Activated T-helper 1 cell treated with anti-CD3 and anti-CD28 coated beads, Interleukin-12 subunit alpha, Interleukin-12 subunit beta, Interleukin-2, Interleukin-4 antibody, amounts not matched to agents 30 ng/mL and 10 ng/mL and 1 ng/mL, durations not matched to agents 14 hours and 24 hours and 36 hours (primary cell): ENCODE measurements around the gene S100PBP. TPM values are rescaled to one million over a fixed set of nuclear protein-coding genes. Genes with fewer than 3 reads are reported as not detected.

Experiments
- DNase-seq: peaks from one replicate; pipeline ENCODE4 v3.0.0; 2021; ENCODE audit warnings: low spot score
- H3K27ac Mint-ChIP-seq: one replicate; pipeline ENCODE4 v1.8.0; 2021; ENCODE audit warnings: mild to moderate bottlenecking, mixed read lengths
- H3K27me3 Mint-ChIP-seq: one replicate; pipeline ENCODE4 v1.8.0; 2022; ENCODE audit warnings: mild to moderate bottlenecking, moderate library complexity, mixed read lengths; ENCODE audit not compliant: insufficient read depth
- H3K36me3 Mint-ChIP-seq: one replicate; pipeline ENCODE4 v1.8.0; 2021; ENCODE audit warnings: low read depth, mixed read lengths
- H3K4me1 Mint-ChIP-seq: one replicate; pipeline ENCODE4 v1.8.0; 2021; ENCODE audit warnings: low read depth, mixed read lengths
- H3K4me3 Mint-ChIP-seq: one replicate; pipeline ENCODE4 v1.8.0; 2021; ENCODE audit warnings: mild to moderate bottlenecking, moderate library complexity, mixed read lengths
- H3K9me3 Mint-ChIP-seq: one replicate; pipeline ENCODE4 v1.8.0; 2021; ENCODE audit warnings: mixed read lengths
- intact Hi-C: fragments of 100-400 bp; cut with micrococcal nuclease; formaldehyde crosslinking; loops from one replicate; pipeline ENCODE4 v1.15.1; 2024
- total RNA-seq: library from RNA; stranded (reverse); gene quantifications from 2 replicates; pipeline ENCODE4 v1.2.3, GENCODE V29; 2022

S100PBP gene
- total RNA-seq, 1 donor from 2014 or later: 48.8 TPM

DNA sequence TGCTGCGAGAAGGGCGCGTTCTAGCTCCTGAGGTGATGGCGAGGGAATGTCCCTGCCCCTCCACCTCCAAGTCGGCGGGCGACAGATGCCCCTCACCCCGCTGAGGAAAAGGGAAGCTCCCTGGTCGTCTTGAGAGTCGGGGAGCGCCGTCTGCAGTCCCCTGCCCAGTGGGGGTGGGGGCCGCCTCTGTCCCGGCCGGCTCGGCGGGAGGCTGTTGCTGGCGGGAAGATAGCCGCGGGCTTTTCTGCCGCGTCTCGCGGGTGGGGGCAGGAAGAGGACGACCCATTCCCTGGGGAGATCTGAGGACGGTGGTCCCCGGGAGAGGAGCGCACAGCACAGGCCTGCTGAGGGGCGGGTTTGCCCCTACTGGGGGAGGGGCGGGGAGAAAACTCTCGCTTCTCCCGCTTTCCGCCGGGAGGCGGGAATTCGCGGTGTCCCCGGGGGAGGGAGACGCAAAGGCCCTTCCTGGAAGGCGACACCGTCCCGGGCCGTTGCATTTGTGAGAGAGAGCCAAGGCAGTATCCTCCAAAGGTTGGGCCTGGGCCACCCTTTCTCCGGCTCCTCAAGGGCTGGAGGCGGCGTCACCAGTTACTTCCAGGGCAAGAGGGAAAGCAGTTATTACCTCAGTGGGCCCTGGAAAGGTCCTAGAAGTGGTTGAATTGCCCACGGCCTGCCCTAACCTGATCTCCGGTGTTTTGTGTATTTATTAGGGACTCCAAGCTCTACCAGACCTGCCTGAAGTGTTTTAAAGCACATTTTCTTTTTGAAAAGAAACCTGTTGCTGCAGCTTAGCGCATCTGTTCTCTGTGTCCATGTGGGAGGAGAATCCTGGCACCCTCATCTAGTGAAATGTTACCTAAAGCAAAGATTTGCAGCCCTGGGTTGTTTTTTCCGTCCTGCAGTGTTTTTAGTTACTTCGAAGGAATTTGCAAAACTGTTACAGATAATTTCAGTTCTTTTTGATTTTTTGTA lies 648 bp downstream of the S100PBP start:
- Mint-ChIP-seq H3K9me3 (no peaks in the 10 kb centered on the region), H3K4me3 (peak overlapping the region; percentile 97), H3K36me3 (peaks cover 36% of the 10 kb centered on the region), H3K27ac (peak overlapping the region; percentile 97), H3K4me1 (peaks cover 49% of the 10 kb centered on the region), H3K27me3 (no peaks in the 10 kb centered on the region)
- intact Hi-C loops: loop anchor here (1.0 to 5.0 kb wide), 13 partner anchors 19 to 745 kb away; partner anchors contain the start of genes AK2, AZIN2, BSDC1 and FNDC5
- peak; percentile 36 for DNase-seq

DNA sequence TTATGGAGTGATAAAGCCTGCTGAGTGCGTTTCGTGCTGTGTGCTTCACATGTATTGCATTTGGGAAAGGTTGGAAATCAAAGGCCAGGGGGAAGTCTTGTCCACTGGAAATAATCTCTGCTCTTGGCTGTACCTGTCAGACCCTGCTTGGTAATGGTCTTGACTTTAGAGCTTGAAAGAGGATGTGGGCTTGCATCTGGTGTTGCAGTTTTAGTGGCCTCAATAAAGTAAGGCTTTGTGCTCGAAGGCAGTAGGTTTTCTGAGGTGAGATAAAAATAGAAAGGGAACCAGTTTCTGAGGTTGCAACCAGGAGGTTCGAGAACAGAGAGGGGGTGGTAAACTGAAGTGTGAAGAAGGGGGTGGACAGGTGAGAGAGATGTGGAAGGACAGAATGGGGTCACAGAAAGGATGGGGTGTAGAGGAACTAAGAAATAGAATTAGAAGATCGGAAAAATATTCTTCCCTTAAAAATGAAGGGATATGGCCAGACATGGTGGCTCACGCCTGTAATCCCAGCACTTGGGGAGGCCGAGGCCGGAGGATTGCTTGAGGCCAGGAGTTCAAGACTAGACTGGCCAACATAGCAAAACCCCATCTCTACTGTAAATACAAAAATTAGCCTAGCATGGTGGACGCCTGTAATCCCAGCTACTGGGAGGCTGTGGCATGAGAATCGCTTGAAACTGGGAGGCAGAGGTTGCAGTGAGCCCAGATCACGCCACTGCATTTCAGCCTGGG lies 1.5 kb downstream of the S100PBP start:
- peaks cover 32% of the 10 kb centered on the region for H3K36me3 Mint-ChIP-seq
- peaks cover 47% of the 10 kb centered on the region for H3K4me1 Mint-ChIP-seq
- peak overlapping the region; percentile 97 for H3K4me3 Mint-ChIP-seq
- H3K27ac Mint-ChIP-seq: peak overlapping the region; percentile 84
- H3K9me3 Mint-ChIP-seq: no peaks in the 10 kb centered on the region
- DNase-seq: peak; percentile 22
- intact Hi-C loops: loop anchor here (1.0 to 5.0 kb wide), 6 partner anchors 53 to 363 kb away; partner anchors contain the start of genes FNDC5 and TRIM62
- H3K27me3 Mint-ChIP-seq: no peaks in the 10 kb centered on the region

- Mint-ChIP-seq H3K9me3 (no peaks in the 10 kb centered on the region), H3K36me3 (peaks cover 54% of the 10 kb centered on the region), H3K27ac (no peak overlapping the region), H3K4me3 (no peak overlapping the region), H3K4me1 (peaks cover 28% of the 10 kb centered on the region), H3K27me3 (no peaks in the 10 kb centered on the region)
- intact Hi-C loops: no loop called here
- DNase-seq: no peak
These were observed 7.7 kb downstream of the S100PBP start for GRCh38 chr1:32825181-32825580.

DNA sequence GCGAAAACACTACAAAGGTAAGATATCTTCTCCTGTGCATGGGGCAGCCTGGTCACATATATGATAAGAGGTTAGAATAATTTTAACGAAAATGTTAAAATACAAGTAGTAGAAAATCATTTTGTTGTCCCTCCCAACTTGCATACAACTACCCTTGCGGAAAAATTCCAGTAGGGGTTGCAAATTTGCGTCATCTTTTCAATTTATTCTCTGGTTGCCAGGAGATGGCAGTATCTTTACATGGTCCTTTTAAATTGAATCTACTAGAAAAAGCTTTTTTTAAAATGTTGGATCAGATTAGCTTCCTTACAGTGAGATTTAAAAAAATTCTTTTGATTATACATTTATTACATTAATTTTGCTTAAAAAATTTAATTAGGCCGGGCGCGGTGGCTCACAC lies 10.9 kb downstream of the S100PBP start:
- intact Hi-C loops: no loop called here
- no peak for DNase-seq
- Mint-ChIP-seq H3K9me3 (no peaks in the 10 kb centered on the region), H3K27me3 (no peaks in the 10 kb centered on the region), H3K36me3 (peaks cover 65% of the 10 kb centered on the region), H3K27ac (no peak overlapping the region), H3K4me3 (no peak overlapping the region), H3K4me1 (peaks cover 27% of the 10 kb centered on the region)

DNA sequence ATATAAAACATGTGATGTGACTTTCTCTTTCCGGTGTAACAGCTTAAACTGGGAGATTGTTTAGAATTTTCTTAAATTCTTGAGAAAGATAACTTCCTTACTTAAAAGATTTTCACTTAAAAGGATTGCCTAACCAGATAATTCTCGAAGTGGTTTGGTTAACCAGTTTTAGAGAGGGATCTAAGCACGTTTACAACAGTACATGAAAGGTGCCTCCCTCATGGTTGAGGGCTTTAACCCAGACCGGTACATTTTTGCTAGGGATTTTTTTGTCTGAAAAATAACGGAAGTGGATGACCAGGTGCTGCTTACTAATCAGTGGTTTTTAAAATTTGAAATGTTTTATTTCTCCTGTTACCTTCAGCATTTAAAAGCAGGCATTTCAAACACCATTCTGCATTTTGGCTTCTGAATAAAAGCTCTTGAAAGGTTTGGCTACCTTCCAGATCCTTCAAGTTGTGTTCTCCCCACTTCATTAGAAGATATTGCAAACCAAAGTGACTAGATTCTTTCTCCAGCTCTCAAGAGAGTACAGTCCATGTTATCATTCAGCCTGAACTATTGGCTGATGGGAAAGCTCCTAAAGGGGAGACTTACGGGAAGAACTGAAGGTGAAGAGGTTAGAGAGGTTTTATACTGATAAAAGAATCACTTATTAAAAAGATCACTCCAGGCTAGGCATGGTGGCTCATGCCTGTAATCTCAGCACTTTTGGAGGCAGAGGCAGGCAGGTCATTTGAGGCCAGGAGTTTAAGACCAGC lies 12.8 kb downstream of the S100PBP start:
- intact Hi-C loops: no loop called here
- Mint-ChIP-seq H3K4me1 (peaks cover 28% of the 10 kb centered on the region), H3K27me3 (no peaks in the 10 kb centered on the region), H3K36me3 (peaks cover 62% of the 10 kb centered on the region), H3K27ac (no peak overlapping the region), H3K9me3 (no peaks in the 10 kb centered on the region), H3K4me3 (no peak overlapping the region)
- no peak for DNase-seq

GRCh38 chr1:32831878-32832277 lies 14.4 kb downstream of the S100PBP start:
- Mint-ChIP-seq H3K27ac (peak overlapping the region; percentile 5), H3K4me1 (peaks cover 21% of the 10 kb centered on the region), H3K36me3 (peaks cover 56% of the 10 kb centered on the region), H3K27me3 (no peaks in the 10 kb centered on the region), H3K4me3 (no peak overlapping the region), H3K9me3 (no peaks in the 10 kb centered on the region)
- no peak for DNase-seq
- intact Hi-C loops: no loop called here

GRCh38 chr1:32848354-32849063 lies 31.1 kb downstream of the S100PBP start:
- H3K4me3 Mint-ChIP-seq: no peak overlapping the region
- H3K36me3 Mint-ChIP-seq: peaks cover 27% of the 10 kb centered on the region
- intact Hi-C loops: no loop called here
- H3K27ac Mint-ChIP-seq: no peak overlapping the region
- H3K27me3 Mint-ChIP-seq: no peaks in the 10 kb centered on the region
- H3K4me1 Mint-ChIP-seq: no peaks in the 10 kb centered on the region
- no peak for DNase-seq
- H3K9me3 Mint-ChIP-seq: no peaks in the 10 kb centered on the region

DNA sequence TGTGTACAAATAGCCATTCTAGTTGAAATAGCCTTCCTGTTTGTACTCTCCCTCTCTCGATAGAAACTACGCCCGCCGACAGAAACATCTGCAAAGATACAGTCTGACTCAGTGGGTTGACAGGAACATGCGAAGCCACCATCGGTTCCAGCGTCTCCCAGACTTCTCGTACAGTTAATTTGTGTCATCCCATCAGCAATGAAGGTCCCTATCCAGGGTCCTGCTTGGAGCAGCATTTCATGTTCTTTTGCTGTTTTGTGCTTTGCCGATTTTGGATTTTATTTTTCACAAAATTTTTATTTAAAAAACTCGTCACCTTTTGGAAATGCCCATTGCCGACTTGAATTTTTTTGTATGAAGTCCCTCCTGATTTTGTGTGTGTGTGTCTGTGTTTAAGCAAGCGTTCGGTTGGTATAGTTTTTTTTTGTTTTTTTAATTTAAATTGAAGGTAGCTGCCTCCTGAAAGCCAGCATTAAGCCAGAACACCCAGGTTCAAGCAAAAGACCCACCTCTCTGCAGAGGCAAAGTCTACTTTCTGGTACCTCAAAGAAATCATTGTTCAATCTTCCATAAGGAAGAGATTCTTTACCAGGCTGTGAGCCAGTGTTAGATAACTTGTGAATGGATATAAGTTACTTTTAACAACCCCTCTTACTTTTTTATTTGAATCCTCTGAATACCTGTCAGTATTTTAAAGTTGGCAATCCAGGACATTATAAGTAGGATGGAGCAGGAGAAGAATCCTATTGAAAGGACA lies 38.6 kb downstream of the S100PBP start:
- Mint-ChIP-seq H3K27ac (no peak overlapping the region), H3K4me3 (no peak overlapping the region), H3K27me3 (no peaks in the 10 kb centered on the region), H3K36me3 (peaks cover 41% of the 10 kb centered on the region), H3K4me1 (no peaks in the 10 kb centered on the region), H3K9me3 (no peaks in the 10 kb centered on the region)
- no peak for DNase-seq
- intact Hi-C loops: no loop called here

GRCh38 chr1:32858136-32858535 lies 40.7 kb downstream of the S100PBP start:
- Mint-ChIP-seq H3K27me3 (no peaks in the 10 kb centered on the region), H3K9me3 (no peaks in the 10 kb centered on the region), H3K4me3 (no peak overlapping the region), H3K36me3 (peaks cover 45% of the 10 kb centered on the region), H3K4me1 (no peaks in the 10 kb centered on the region), H3K27ac (no peak overlapping the region)
- DNase-seq: no peak
- intact Hi-C loops: no loop called here

DNA sequence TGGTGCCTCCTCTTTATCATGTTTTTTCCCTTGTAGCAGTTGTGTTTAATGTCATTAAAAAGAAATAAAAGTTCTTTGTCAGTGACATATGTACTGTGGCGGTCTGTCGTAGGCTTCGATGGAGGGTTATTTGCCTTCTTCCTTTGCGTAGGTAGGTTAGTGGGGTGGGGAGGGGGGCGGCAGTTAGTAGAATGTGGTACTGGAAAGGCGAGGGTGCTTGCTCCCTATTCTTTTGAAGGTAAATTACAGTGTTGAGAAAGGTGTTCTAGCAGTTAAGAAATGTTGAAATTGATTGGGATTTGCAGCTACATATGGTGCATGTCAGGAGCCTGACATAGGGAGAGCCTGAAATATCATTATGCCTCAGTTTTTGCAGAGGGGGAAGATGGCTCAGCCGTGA lies 41.3 kb downstream of the S100PBP start:
- peaks cover 41% of the 10 kb centered on the region for H3K36me3 Mint-ChIP-seq
- no peak for DNase-seq
- no peaks in the 10 kb centered on the region for H3K9me3 Mint-ChIP-seq
- no peaks in the 10 kb centered on the region for H3K4me1 Mint-ChIP-seq
- H3K4me3 Mint-ChIP-seq: no peak overlapping the region
- H3K27ac Mint-ChIP-seq: no peak overlapping the region
- intact Hi-C loops: no loop called here
- no peaks in the 10 kb centered on the region for H3K27me3 Mint-ChIP-seq

DNA sequence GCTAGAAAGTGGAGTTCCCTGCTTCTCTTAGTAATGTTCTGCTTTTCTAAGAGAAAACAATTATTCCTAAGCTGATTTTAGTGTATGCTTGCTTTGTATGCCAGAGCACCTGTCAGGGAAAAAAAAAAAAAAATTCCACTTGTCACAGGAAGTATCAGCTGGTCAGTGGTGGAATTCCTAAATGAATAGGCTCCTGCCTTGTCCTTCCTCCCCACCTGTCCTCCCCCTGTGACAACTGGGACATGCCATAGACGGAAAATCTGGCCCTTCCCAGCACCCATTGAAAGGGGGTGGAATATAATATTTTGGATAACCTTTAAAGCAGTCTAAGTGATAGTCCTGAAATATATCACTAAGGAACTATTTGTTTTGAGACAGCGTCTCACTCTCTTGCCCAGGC lies 42.5 kb downstream of the S100PBP start:
- Mint-ChIP-seq H3K4me3 (no peak overlapping the region), H3K27ac (no peak overlapping the region), H3K4me1 (no peaks in the 10 kb centered on the region), H3K36me3 (peaks cover 44% of the 10 kb centered on the region), H3K9me3 (no peaks in the 10 kb centered on the region), H3K27me3 (no peaks in the 10 kb centered on the region)
- intact Hi-C loops: no loop called here
- DNase-seq: no peak
